Subcutaneous abdominal adipose tissue (tissue), 5 donors: Measurements from ENCODE around the gene AFTPH.

Source experiments
- H3K27ac ChIP-seq: one replicate; pipeline ENCODE4 v1.7.0; 2013; ENCODE audit warnings: low read depth, mild to moderate bottlenecking, inconsistent platforms, low read length, moderate library complexity
- H3K27me3 ChIP-seq, 5 donors: one replicate each; pipeline ENCODE4 v1.7.0; 2013; ENCODE audit warnings: low read length in 5 of 5, inconsistent platforms in 1 of 5; ENCODE audit not compliant: control insufficient read depth in 5 of 5, insufficient read depth in 4 of 5
- H3K36me3 ChIP-seq, 5 donors: one replicate each; pipeline ENCODE4 v1.7.0; 2013; ENCODE audit warnings: low read length in 5 of 5; ENCODE audit not compliant: control insufficient read depth in 5 of 5, insufficient read depth in 5 of 5
- H3K4me1 ChIP-seq, 5 donors: one replicate each; pipeline ENCODE4 v1.7.0; 2013; ENCODE audit warnings: low read length in 5 of 5, mild to moderate bottlenecking in 3 of 5, moderate library complexity in 1 of 5; ENCODE audit not compliant: control insufficient read depth in 5 of 5, insufficient read depth in 5 of 5
- H3K4me3 ChIP-seq, 5 donors: one replicate each; pipeline ENCODE4 v1.7.0; 2013; ENCODE audit warnings: low read length in 5 of 5, low read depth in 1 of 5
- H3K9ac ChIP-seq, 5 donors: one replicate each; pipeline ENCODE4 v1.7.0; 2013; ENCODE audit warnings: low read length in 5 of 5, mild to moderate bottlenecking in 4 of 5, moderate library complexity in 3 of 5
- H3K9me3 ChIP-seq, 5 donors: one replicate each; pipeline ENCODE4 v1.7.0; 2013; ENCODE audit warnings: low read length in 5 of 5; ENCODE audit not compliant: control insufficient read depth in 5 of 5
- donor health status: healthy.
- donor health status: healthy.
- donor health status: healthy.
- donor health status: healthy.
- donor health status: healthy.

The AFTPH gene

DNA sequence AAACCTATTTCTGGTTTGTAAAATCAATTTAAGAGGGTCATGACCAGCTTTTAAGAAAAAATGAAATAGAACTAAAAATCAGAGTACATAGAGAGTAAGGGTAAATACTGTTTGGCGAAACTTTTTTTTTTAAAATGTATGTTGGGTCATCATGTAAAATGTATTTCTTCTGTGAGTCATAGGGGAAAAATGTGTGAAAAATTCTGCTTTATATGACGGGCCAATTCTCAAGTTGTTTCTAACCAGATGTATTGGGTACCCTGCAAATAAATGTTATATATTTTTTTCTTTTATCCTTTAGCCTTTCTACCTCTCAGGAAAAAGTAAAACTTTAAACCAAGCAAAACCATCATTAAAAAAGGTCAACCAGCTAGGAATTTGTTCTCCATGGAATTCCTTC, 13.9 kb downstream of the AFTPH start:
- Histone ChIP-seq H3K36me3 (no peaks in the 10 kb centered on the region), H3K9ac (no peak overlapping the region), H3K4me1 (no peaks in the 10 kb centered on the region)

DNA sequence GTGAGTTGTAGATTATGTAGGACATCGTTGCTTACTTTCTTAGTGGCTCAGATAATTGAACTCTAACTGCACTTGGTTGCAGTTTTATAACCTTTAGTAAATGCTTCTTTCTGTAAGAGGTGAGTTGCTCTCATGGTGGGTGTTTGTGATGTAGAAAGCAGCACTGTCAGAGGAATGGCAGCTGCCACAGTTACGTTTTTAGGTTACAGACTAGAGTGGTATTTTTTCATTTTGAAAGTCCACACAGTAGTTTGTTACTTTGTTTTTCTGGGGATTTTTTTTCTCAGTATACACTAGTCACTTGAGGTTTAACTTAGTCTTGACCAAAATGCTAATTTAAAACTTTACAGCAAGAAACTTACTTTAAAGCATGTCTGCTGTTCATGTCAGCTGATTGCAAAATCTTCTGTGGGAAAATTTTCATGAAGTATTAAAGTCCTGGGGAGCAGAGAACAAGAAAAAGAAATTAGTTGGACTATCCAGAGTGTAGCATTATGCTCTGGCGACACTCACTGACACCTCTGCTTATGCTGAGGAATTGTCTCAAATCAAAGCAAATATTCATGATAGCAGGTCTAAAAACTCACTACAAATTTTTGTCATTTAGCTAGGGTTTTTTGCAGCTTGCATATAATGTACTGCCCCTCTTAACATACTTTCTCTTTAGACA, 14.8 kb downstream of the AFTPH start:
- no peak overlapping the region for H3K9ac ChIP-seq
- no peak overlapping the region for H3K27ac ChIP-seq
- no peaks in the 10 kb centered on the region for H3K9me3 ChIP-seq
- no peaks in the 10 kb centered on the region for H3K4me1 ChIP-seq
- no peaks in the 10 kb centered on the region for H3K36me3 ChIP-seq
- H3K4me3 ChIP-seq = no peak overlapping the region
- no peaks in the 10 kb centered on the region for H3K27me3 ChIP-seq

More for the DNA sequence above, 13.9 kb downstream of the AFTPH start:
- Histone ChIP-seq H3K9me3 (no peaks in the 10 kb centered on the region), H3K4me3 (no peak overlapping the region), H3K27me3 (no peaks in the 10 kb centered on the region), H3K27ac (no peak overlapping the region)

DNA sequence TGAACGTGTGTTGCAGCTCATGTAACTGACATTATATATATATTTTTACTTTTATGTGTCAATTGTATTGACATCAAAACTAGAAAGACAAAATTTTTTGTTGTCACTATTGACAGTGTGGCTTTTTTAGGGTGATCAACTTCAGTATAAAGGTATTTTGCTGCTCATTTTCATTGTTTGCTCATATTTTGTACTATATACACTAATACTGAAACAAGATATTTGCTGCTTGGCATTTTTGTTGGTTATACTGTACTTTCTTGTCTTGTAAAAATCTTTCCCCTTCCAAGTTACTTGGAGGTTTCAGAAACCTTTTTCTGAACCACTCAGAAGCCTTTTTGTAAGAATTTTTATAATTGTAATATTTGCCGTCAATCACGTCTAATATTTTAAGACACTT, 16.5 kb downstream of the AFTPH start:
- Histone ChIP-seq H3K4me3 (no peak overlapping the region), H3K9me3 (no peaks in the 10 kb centered on the region), H3K9ac (no peak overlapping the region), H3K27me3 (no peaks in the 10 kb centered on the region), H3K4me1 (no peaks in the 10 kb centered on the region), H3K36me3 (no peaks in the 10 kb centered on the region), H3K27ac (no peak overlapping the region)

DNA sequence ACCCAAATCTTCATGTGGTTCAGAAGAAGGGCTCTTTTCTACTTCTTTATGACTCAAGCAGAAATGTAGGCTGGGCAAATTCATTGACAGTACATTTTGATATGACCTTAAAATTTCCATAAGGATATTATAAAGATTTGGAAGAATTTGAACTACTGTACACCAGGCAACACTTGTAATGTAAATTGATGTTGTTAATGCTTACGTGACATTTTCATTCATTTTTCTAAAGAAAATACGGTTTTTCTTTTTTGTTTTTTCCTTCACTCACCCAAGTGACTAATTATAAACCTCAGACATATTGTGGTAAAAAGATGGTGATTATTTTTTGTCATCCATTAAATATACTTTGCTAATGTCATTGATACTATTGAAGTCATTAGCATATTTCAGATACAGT, 17.4 kb downstream of the AFTPH start:
- H3K4me3 ChIP-seq = no peak overlapping the region
- no peaks in the 10 kb centered on the region for H3K4me1 ChIP-seq
- no peaks in the 10 kb centered on the region for H3K36me3 ChIP-seq
- H3K27ac ChIP-seq = no peak overlapping the region
- no peaks in the 10 kb centered on the region for H3K27me3 ChIP-seq
- no peaks in the 10 kb centered on the region for H3K9me3 ChIP-seq
- no peak overlapping the region for H3K9ac ChIP-seq

- Histone ChIP-seq H3K4me1 (no peaks in the 10 kb centered on the region), H3K27ac (no peak overlapping the region), H3K9me3 (no peaks in the 10 kb centered on the region), H3K27me3 (no peaks in the 10 kb centered on the region), H3K36me3 (no peaks in the 10 kb centered on the region), H3K9ac (no peak overlapping the region), H3K4me3 (no peak overlapping the region)
Measured at GRCh38 chr2:64542071-64543007, 18.2 kb downstream of the AFTPH start.

DNA sequence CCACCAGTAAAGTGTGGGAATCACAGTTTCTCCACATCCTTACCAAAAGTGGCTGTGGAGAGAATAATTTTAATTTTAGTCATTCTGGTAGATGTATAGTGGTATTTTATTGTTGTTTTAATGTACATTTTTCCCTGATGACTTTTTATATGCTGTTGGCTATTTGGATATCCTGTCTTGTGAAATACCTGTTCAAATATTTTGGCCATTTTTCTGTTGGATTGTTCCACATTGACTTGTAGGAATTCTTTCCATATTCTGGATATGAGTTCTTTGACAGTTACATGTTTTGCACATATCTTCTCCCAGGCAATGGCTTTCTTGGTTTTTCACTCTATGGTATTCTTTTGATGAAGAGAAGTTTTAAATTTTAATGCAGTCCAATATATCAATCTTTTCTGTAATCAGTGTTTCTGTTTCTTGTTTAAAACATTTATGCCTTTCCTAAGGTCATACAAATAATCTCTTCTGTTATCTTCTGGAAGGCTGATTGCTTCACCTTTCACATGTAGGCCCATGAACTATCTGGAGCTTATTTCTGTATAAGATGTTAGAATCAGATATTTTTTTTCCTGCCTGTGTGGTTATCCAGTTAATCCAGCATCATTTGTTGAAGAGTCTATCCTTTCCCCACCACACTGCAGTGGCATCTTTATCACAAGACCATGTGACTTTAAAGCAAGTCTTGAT, 19.0 kb downstream of the AFTPH start:
- no peak overlapping the region for H3K4me3 ChIP-seq
- H3K27me3 ChIP-seq = no peaks in the 10 kb centered on the region
- no peaks in the 10 kb centered on the region for H3K36me3 ChIP-seq
- H3K9me3 ChIP-seq = no peaks in the 10 kb centered on the region
- H3K27ac ChIP-seq = no peak overlapping the region
- H3K4me1 ChIP-seq = no peaks in the 10 kb centered on the region
- H3K9ac ChIP-seq = no peak overlapping the region

DNA sequence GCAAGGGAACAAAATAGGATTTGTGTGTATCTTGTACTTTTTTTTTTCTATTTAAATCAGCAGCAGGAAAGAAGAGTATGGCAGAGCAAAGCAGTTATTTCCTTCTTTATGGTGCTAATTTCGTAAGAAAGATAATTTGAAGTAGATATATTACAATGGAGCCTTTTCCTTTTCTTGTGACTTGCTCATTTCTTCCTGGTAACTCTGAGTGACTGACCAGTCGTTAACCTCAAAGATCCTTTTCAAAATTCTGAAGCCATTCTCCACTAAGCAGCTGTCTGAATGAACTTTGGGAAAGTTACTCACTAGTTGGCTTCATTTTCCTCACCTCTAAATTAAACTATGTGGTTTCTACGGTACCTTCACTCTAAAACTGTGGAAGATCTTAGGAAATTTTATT, 24.6 kb downstream of the AFTPH start:
- peaks cover 0 to 8% (median 4%) of the 10 kb centered on the region in 5 donors for H3K36me3 ChIP-seq
- no peaks in the 10 kb centered on the region for H3K9me3 ChIP-seq
- H3K27ac ChIP-seq = no peak overlapping the region
- no peak overlapping the region for H3K4me3 ChIP-seq
- no peaks in the 10 kb centered on the region for H3K27me3 ChIP-seq
- no peak overlapping the region for H3K9ac ChIP-seq
- no peaks in the 10 kb centered on the region for H3K4me1 ChIP-seq

- Histone ChIP-seq H3K36me3 (peaks cover 0 to 8% (median 4%) of the 10 kb centered on the region in 5 donors), H3K9me3 (no peaks in the 10 kb centered on the region), H3K9ac (no peak overlapping the region), H3K4me1 (no peaks in the 10 kb centered on the region), H3K27ac (no peak overlapping the region), H3K27me3 (no peaks in the 10 kb centered on the region), H3K4me3 (no peak overlapping the region)
Measured at GRCh38 chr2:64550042-64550441, 25.9 kb downstream of the AFTPH start.

- Histone ChIP-seq H3K27me3 (no peaks in the 10 kb centered on the region), H3K4me1 (peaks cover 0 to 6% (median 0%) of the 10 kb centered on the region in 5 donors), H3K9me3 (no peaks in the 10 kb centered on the region), H3K9ac (no peak overlapping the region), H3K36me3 (peaks cover 0 to 8% (median 4%) of the 10 kb centered on the region in 5 donors), H3K27ac (no peak overlapping the region), H3K4me3 (no peak overlapping the region)
Measured at GRCh38 chr2:64551851-64552250, 27.7 kb downstream of the AFTPH start.

DNA sequence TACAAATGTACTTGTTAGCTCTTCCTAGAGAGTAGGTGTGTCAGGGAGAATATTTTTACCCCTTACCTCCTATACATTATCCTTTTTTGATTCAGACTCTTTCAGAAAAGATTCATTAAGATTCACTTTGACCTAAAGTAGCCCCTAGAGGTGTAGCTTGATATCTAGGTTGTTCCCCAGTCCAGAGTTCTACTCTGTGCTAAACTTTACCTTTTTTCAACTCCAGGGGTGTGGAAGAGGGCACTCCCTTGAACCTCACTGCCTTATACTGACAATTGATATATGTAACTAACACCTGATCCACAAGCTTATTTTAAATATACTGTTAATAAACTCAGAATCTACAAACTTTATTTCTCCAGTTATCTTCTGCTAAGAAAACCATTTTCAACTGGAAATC, 30.0 kb downstream of the AFTPH start:
- Histone ChIP-seq H3K4me1 (peaks cover 0 to 6% (median 0%) of the 10 kb centered on the region in 5 donors), H3K9ac (no peak overlapping the region), H3K27ac (no peak overlapping the region), H3K9me3 (no peaks in the 10 kb centered on the region), H3K36me3 (peaks cover 0 to 13% (median 4%) of the 10 kb centered on the region in 5 donors), H3K4me3 (no peak overlapping the region), H3K27me3 (no peaks in the 10 kb centered on the region)
